Measurements from ENCODE around the gene CCDC167.
"Not testable (repeated sequence)": the region's sequence is repeated elsewhere in the genome, so short reads cannot be mapped to it uniquely, and the experiment has no call there.

Gene CCDC167

GRCh38 chr6:37507690-37508421 is 8.2 kb upstream of the CCDC167 start:
- DNase-seq: no peak

DNA sequence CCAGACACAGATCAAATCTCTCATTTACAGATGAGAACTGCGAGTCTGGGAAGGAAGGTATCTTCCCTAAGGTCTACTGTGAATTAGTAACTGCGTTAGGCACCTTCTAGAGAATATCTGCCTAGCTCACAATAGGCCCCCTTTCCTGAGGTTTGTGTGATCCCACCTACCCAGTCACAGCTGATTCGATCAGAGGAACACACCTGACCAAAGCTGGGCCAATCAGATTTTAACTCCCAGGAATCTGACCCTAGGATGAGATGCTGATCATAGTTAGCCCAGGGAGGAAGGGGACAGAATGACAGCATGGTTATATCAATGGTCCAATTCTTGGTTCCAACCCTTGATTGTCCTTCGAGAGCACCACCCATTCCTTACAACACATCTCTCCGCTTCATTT is 7.4 kb upstream of the CCDC167 start:
- no peak for DNase-seq

DNA sequence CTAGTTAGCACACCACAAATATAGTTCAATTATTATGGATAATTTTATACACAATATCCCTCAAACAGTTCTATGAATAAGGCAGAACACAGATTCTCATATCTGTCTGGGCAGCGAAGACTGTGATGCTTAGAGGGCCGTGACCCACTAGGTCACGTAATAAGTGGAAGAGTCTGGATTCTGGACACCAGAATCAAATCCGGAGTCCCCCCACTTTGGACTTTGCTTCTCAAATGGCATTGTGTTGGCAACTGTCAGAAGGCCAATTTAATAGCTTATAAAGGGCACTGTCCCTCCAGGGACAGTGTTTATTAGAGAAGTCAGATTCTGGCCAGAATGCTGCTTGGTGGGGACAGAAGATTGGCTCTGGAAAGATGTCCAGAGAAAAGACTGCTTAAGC is 6.8 kb upstream of the CCDC167 start:
- no peak for DNase-seq

- no peak for DNase-seq
Measured at GRCh38 chr6:37504024-37504423, 4.3 kb upstream of the CCDC167 start.

GRCh38 chr6:37503309-37503965 is 3.7 kb upstream of the CCDC167 start:
- DNase-seq: peak in 3 of 4 experiments; percentile 37 to 60 (median 52)

GRCh38 chr6:37502703-37503291 is 3.1 kb upstream of the CCDC167 start:
- DNase-seq: no peak

DNA sequence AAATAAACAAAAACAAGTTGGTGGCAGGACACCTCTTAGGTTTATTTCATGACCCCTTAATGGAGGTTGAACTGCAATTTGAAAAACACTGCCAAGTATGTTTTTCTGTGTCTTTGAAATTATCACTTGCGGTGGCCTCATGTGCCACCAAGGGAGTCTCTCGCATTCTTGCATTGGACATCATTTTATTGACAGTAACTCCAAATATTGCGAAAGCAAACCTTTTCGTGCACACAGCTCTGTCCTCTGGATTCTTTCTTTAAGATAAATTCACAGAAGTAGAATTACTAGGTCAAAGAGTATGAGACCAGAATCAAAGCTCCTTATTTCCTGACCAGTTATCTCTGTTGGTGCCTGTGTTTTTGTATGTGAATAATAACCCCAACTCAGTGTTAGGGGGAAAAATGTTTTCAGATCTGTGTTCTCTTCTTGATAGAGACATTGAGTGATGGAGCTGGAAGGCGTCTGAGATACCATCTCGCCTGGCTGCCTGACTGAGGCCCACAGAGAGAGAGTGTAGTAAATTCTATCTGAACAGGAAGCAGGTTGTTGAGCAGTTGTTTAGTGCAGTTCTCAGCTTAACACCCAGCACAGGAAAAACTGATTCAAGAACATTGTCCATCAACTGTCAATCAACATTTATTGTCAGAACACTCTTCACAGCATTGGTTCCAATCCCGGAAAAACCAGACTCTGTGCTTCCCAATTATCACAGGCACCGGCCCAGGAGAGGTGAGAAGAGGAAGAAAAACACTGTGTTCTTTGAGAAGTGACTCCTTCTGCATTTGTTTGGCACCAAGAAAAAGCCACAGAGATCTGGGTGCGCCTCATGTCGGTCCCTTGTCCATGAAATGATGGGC is 2.2 kb upstream of the CCDC167 start:
- DNase-seq: no peak

GRCh38 chr6:37500904-37501303 is 1.2 kb upstream of the CCDC167 start:
- DNase-seq: not testable (repeated sequence)

- no peak for DNase-seq
Measured at GRCh38 chr6:37500294-37500608, 558 bp upstream of the CCDC167 start.

- DNase-seq: no peak
Measured at GRCh38 chr6:37496951-37497885, 2.5 kb downstream of the CCDC167 start.

DNA sequence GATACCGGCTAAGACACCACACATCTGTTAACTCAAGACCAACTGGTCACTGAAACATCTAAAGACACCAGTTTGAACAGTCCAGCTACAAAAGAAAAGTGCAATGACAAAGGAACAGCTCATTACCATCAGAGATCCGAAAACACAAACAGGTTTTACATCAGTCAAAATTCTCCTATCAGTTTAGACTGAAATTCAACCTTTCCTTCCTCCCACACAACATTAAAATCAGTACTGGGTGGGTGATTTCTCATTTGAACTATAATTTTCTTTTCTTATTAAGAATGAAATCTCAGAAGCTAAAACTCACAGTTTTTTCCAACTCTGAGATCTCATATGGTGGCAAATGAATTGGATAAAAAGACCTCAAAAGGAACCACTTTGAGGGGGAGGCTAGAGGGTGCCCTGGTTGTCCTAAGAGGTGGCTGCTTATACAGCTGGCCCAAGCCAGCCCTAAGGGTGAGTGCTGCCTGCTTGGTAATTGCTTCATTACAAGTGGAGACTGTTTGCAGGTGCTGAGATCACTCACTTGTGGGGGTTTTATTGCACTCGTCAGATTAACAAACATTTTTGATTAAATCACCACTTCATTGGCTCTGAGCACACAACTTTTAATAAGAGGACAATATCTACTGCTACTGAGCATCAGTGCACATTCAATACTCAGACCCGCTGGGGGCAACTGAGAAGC is 4.3 kb downstream of the CCDC167 start:
- DNase-seq: no peak

DNA sequence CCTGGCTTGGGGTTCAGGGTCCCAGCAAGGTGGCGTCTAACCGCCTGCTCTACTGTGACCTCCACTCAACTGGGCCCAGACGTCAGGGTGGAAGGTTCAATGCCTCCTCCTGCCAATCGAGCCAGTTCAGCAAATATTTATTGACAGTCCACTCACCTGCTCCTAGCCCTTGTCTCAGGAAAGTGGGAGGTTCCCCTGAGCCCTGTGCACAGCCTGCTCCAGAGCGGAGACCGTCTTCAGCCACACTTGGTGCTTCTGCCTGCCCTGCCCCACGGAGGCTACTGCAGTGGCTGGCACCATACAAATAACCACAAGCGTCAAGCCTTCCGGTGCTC is 6.1 kb downstream of the CCDC167 start:
- no peak for DNase-seq

DNA sequence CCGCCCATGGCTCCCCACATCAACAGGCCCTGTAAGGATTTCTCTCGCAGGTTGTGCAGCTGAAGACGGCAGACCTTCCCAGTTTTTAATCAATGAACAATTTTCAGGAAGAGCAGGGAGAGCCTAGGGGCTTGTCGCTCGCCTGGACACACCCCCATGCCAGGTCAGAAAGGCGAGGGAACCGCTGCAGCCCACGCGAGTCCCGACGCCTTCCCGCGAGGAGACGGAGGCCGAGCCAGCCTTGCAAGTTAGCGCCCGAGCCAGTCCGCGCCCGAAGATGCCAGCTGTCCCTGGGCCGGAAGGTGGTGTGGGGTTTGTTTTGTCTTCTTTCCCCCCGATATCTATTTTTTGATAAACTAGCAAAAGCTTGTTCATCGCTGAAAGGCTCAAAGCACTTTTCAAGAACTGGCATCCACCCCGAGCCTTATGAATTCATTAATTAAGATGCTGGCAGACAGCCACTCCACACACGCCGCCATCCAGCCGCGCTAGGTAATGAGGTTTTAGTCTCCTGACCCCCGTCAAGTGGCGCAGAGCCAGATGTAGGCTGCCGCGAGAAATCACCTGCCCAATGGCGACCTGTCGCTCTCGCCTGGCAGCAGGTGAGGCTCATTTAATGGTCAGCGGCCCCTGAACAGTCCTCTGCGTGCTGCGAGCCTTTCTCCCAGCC is 6.6 kb downstream of the CCDC167 start:
- no peak for DNase-seq

DNA sequence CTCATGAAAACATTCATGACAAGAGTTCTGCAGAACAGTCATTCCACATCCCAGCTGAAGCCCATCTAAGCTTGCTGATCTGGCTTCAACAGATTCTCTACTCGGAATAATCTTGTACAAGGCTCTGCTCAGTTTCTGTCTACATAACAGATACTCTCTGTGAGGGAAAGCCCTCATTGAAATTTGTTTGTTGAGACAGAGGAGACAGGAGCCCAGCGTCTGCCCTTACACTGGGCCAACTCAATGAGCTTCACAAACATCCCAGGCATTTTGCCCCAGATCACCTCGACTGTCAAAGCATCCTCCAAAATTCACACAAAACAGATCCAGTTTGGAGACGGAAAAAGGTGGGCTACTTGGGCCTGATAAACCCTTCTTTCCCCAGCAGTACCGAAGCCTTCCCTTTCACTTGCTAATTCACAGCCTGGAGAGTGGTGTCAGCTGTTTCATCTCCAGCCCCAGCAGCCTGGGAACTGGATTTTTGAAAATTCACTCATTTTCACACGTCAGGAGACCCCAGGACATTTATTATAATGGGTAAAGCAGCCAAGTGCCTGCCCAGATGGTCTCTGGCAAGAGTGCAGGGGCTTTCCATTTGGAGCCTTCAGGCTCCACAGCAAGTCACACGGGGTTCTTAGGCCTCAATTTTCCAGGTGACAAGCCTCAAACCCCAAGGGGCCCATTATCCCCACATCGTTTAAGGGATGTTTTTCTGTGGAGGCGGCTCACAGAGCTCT is 7.3 kb downstream of the CCDC167 start:
- DNase-seq: no peak

DNA sequence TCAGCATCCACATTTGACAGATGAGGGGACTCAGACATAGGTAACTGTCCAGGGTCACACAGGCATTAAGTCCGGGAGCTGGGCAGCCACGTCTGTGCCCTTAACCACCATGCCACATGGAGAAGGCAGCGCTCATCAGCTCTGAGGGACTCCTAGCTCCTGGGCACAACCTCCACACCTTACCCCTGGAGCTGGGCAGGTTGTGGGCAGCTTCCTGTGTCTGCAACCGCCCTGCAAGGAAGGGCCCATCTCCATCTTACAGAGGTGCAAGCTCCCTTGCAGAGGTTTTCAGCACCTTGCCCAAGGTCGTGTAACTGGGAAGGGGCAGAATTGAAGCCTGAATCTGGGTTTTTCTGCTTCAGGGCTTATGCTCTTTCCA is 7.9 kb downstream of the CCDC167 start:
- no peak for DNase-seq

GRCh38 chr6:37491171-37491829 is 8.4 kb downstream of the CCDC167 start:
- no peak for DNase-seq

DNA sequence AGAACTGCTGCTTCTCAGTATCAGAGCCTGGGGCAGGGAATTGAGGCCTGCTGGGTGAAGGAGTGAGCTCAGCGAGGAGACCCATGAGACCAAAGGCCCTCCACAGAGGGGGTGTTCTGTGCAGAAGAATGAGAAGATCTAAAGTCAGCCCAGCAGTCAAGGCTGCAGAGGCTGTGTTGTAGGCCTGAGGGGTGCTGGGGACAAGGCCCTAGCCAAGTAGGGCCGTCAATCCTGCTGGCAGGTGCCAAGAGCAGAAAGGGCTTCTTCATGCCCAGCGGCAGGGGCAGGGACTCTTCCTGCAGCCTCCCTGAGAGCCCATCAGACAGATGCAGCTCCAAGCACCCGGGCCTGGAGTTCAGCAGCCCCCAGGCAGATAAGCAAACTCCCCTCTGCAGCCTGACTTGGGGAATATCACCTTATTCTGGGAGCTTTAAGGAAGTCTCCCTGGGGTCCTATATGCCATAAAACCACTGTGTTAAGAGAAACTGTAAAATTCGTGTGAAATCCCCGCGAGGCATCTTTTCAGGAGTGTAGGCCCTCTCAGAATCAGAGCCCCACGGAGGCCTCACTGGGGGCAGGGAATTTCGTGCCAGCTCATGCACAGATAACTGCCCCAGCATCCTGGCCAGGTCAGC is 9.0 kb downstream of the CCDC167 start:
- no peak for DNase-seq

- DNase-seq: no peak
Measured at GRCh38 chr6:37489697-37490336, 9.9 kb downstream of the CCDC167 start.

DNA sequence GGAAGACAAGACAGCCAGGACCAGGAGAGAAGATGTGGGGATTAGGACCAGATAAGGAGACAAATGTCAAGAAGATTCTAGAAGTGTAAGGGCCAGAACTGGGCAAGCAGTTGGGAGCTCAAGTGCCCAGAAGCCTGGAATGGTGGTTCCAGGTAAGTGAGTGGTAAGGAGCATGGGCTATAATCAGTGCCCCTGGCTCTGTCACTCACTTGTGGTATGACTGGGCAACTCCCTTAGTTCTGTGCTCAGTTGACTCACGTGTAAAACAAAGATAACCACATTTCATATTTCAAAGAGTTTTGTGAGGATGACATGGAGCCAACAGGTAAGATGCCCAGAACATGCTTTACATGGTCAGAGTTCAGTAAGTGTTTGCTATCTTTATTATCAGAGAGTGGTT is 11.2 kb downstream of the CCDC167 start:
- no peak for DNase-seq

All from suppressor macrophage (primary cell).